SK-N-MC (cell line): ENCODE data around the gene L3MBTL3.
"Not testable (repeated sequence)": the region's sequence is repeated elsewhere in the genome, so short reads cannot be mapped to it uniquely, and the experiment has no call there.

Source experiments
- DNase-seq: peaks from one replicate; pipeline ENCODE4 v3.0.0-alpha.2; 2011; ENCODE audit warnings: low read depth, low spot score
- H3K27ac ChIP-seq: fragments of 200-600 bp; sonication (generic); 2 replicates; pipeline ENCODE4 v1.5.1; 2016; ENCODE audit warnings: mixed run types
- H3K36me3 ChIP-seq: fragments of 200-600 bp; sonication (generic); 2 replicates; pipeline ENCODE4 v1.6.1; 2017; ENCODE audit warnings: antibody characterized with exemption, low read length, mixed read lengths; ENCODE audit not compliant: insufficient read depth
- H3K4me3 ChIP-seq: fragments of 200-600 bp; sonication (generic); 2 replicates; pipeline ENCODE4 v1.5.1; 2016
- H3K9ac ChIP-seq: fragments of 200-600 bp; sonication (generic); 2 replicates; pipeline ENCODE4 v1.8.0; 2017; ENCODE audit warnings: mixed run types, mixed read lengths; ENCODE audit not compliant: insufficient read length
- H3K9me3 ChIP-seq: fragments of 200-600 bp; sonication (generic); 2 replicates; pipeline ENCODE4 v1.6.1; 2017; ENCODE audit warnings: low read depth, mild to moderate bottlenecking, antibody characterized with exemption, low read length, moderate library complexity, mixed read lengths
- EZH2 ChIP-seq: fragments of 200-600 bp; sonication (generic); IDR thresholded peaks from one replicate; pipeline ENCODE4 v1.6.1; 2017; ENCODE audit warnings: antibody characterized with exemption
- FOXP2 ChIP-seq: optimal IDR thresholded peaks from 2 replicates; pipeline ENCODE3; 2011; ENCODE audit warnings: mild to moderate bottlenecking, moderate library complexity; ENCODE audit not compliant: insufficient read depth; ENCODE audit errors: extremely low read length, control extremely low read depth
- POLR2AphosphoS5 ChIP-seq: IDR thresholded peaks from 2 replicates; pipeline ENCODE4 v1.6.1; 2012; ENCODE audit warnings: mild to moderate bottlenecking, low read depth, low read length, borderline replicate concordance

The L3MBTL3 gene

GRCh38 chr6:130147111-130147510 is 128.7 kb downstream of the L3MBTL3 start:
- no peak overlapping the region for H3K4me3 ChIP-seq
- no peak for DNase-seq
- TF ChIP-seq POLR2AphosphoS5 = no peak
- TF ChIP-seq EZH2 = no peak
- no peak for TF ChIP-seq FOXP2
- H3K36me3 ChIP-seq = peaks cover 8% of the 10 kb centered on the region; the same call in 1 of the 2 replicates
- no peaks in the 10 kb centered on the region for H3K9me3 ChIP-seq
- no peak overlapping the region for H3K27ac ChIP-seq
- no peak overlapping the region for H3K9ac ChIP-seq

- TF ChIP-seq EZH2 (no peak), FOXP2 (no peak), POLR2AphosphoS5 (no peak)
- H3K9me3 ChIP-seq = no peaks in the 10 kb centered on the region
- H3K27ac ChIP-seq = no peak overlapping the region
- no peak overlapping the region for H3K4me3 ChIP-seq
- H3K9ac ChIP-seq = no peak overlapping the region
- 0 out of 2 replicates have a peak, but pooled peaks cover 3% of the 10 kb centered on the region for H3K36me3 ChIP-seq
- no peak for DNase-seq
Observed at GRCh38 chr6:130148181-130148580, 129.8 kb downstream of the L3MBTL3 start.

- H3K9ac ChIP-seq, H3K27ac ChIP-seq, H3K36me3 ChIP-seq, H3K4me3 ChIP-seq, DNase-seq, H3K9me3 ChIP-seq: not testable (repeated sequence)
Observed at GRCh38 chr6:130149016-130149415, 130.6 kb downstream of the L3MBTL3 start.

GRCh38 chr6:130150906-130151305 is 132.5 kb downstream of the L3MBTL3 start:
- DNase-seq = no peak
- Histone ChIP-seq H3K9me3 (no peaks in the 10 kb centered on the region), H3K27ac (no peak overlapping the region), H3K4me3 (no peak overlapping the region), H3K9ac (no peak overlapping the region), H3K36me3 (no peaks in the 10 kb centered on the region)
- no peak for TF ChIP-seq EZH2
- no peak for TF ChIP-seq FOXP2
- TF ChIP-seq POLR2AphosphoS5 = no peak

GRCh38 chr6:130152908-130153510 is 134.6 kb downstream of the L3MBTL3 start:
- H3K36me3 ChIP-seq = no peaks in the 10 kb centered on the region
- no peak overlapping the region for H3K9ac ChIP-seq
- no peak overlapping the region for H3K4me3 ChIP-seq
- DNase-seq = no peak
- H3K9me3 ChIP-seq = no peaks in the 10 kb centered on the region
- TF ChIP-seq FOXP2 (no peak), POLR2AphosphoS5 (no peak), EZH2 (no peak)
- H3K27ac ChIP-seq = no peak overlapping the region

GRCh38 chr6:130156908-130157307 is 138.5 kb downstream of the L3MBTL3 start:
- H3K36me3 ChIP-seq = no peaks in the 10 kb centered on the region
- DNase-seq = no peak
- no peak overlapping the region for H3K27ac ChIP-seq
- TF ChIP-seq FOXP2 (no peak), EZH2 (no peak), POLR2AphosphoS5 (no peak)
- H3K4me3 ChIP-seq = no peak overlapping the region
- no peak overlapping the region for H3K9ac ChIP-seq
- peaks cover 4% of the 10 kb centered on the region; the same call in 1 of the 2 replicates for H3K9me3 ChIP-seq

GRCh38 chr6:130158056-130158455 is 139.7 kb downstream of the L3MBTL3 start:
- TF ChIP-seq FOXP2 (no peak), POLR2AphosphoS5 (no peak), EZH2 (no peak)
- no peak for DNase-seq

GRCh38 chr6:130158548-130158947 is 140.2 kb downstream of the L3MBTL3 start:
- H3K36me3 ChIP-seq = no peaks in the 10 kb centered on the region
- no peak for DNase-seq
- H3K9me3 ChIP-seq = peaks cover 4% of the 10 kb centered on the region; the same call in 1 of the 2 replicates
- H3K27ac ChIP-seq = no peak overlapping the region
- TF ChIP-seq POLR2AphosphoS5 = no peak
- TF ChIP-seq FOXP2 = no peak
- TF ChIP-seq EZH2 = no peak
- no peak overlapping the region for H3K4me3 ChIP-seq
- H3K9ac ChIP-seq = no peak overlapping the region

More at GRCh38 chr6:130158056-130158455, 139.7 kb downstream of the L3MBTL3 start:
- H3K9me3 ChIP-seq = peaks cover 4% of the 10 kb centered on the region; the same call in 1 of the 2 replicates
- H3K36me3 ChIP-seq = no peaks in the 10 kb centered on the region
- no peak overlapping the region for H3K9ac ChIP-seq
- H3K4me3 ChIP-seq = no peak overlapping the region
- H3K27ac ChIP-seq = no peak overlapping the region

- DNase-seq = no peak
- TF ChIP-seq POLR2AphosphoS5 = no peak
- TF ChIP-seq EZH2 = no peak
- no peak for TF ChIP-seq FOXP2
- no peak overlapping the region for H3K4me3 ChIP-seq
- H3K36me3 ChIP-seq = no peaks in the 10 kb centered on the region
- no peak overlapping the region for H3K27ac ChIP-seq
- peaks cover 4% of the 10 kb centered on the region; the same call in 1 of the 2 replicates for H3K9me3 ChIP-seq
- H3K9ac ChIP-seq = no peak overlapping the region
Observed at GRCh38 chr6:130159956-130160355, 141.6 kb downstream of the L3MBTL3 start.
